ENCODE data around the gene PATJ. TPM values are rescaled to one million over a fixed set of nuclear protein-coding genes. Genes with fewer than 3 reads are reported as not detected.

Gene PATJ
- total and polyA plus RNA-seq, 2 of the 13 experiments (the other 11 are each of a cell fraction or from before 2014, with no cell fraction given) = 6.2 to 16.8 TPM

GRCh38 chr1:61781151-61781550 is 38.9 kb downstream of the PATJ start (continued):
- TF ChIP-seq ZNF609 (CRISPR knock-in tag; IDR thresholded peaks at IDR 0.05; ENCODE audit: borderline replicate concordance) (no peak), ZNF292 (CRISPR knock-in tag; IDR thresholded peaks at IDR 0.05; ENCODE audit: borderline replicate concordance, low read depth) (no peak), FOXO4 (CRISPR knock-in tag; conservative IDR thresholded peaks at IDR 0.05) (no peak)

GRCh38 chr1:61782771-61783170 is 40.5 kb downstream of the PATJ start:
- CTCF ChIA-PET (ENCODE audit: low intra/inter-chr PET ratio, low total read pairs) = no interaction called here
- H3K9ac ChIP-seq (ENCODE audit: insufficient read depth, low read depth, low read length) = no peak overlapping the region
- peaks cover 3 to 16% of the 10 kb centered on the region in 2 experiments; a peak in 4 of 5 replicates for H3K36me3 ChIP-seq (replicated peaks in 1 of 2; ENCODE audit: control insufficient read depth in 1 of 2, insufficient read depth in 2 of 2, low read length in 2 of 2)
- in situ Hi-C loops (cut with HindIII; ENCODE audit: extremely low pct_ligation_motif_present, low pct_unique_long_range_greater_than_20kb) (no loop called here), intact Hi-C loops (cut with micrococcal nuclease; ENCODE audit: unreplicated experiment) (no loop called here)
- no peaks in the 10 kb centered on the region for H4K20me1 ChIP-seq (ENCODE audit: insufficient read depth, low read length)
- H3K4me2 ChIP-seq (ENCODE audit: low read depth, low read length) = no peak overlapping the region
- H3K4me1 ChIP-seq (ENCODE audit: insufficient read depth, low read length) = no peaks in the 10 kb centered on the region
- no peak overlapping the region for H3K4me3 ChIP-seq (replicated peaks in 1 of 3; ENCODE audit: insufficient read depth in 1 of 3, low read depth in 2 of 3, low read length in 3 of 3)
- no peak for FAIRE-seq
- no peaks in the 10 kb centered on the region for H3K79me2 ChIP-seq (ENCODE audit: insufficient read depth, low read length)
- no TSS peak for BruUV-seq (replicated peaks)
- no peaks in the 10 kb centered on the region for H3K27me3 ChIP-seq (ENCODE audit: control insufficient read depth in 1 of 2, insufficient read depth in 2 of 2, low read length in 2 of 2)
- WGBS (ENCODE audit: low lambda C conversion rate) = 90% methylated on average over 4 of the region's 4 CpGs
- H2AFZ ChIP-seq (ENCODE audit: low read length) = no peak overlapping the region
- no peak for ATAC-seq
- no peak for DNase-seq (ENCODE audit: low spot score)
- POLR2A ChIA-PET = no interaction called here
- no peaks in the 10 kb centered on the region for H3K9me3 ChIP-seq (ENCODE audit: low read length)
- no peak overlapping the region for H3K27ac ChIP-seq (ENCODE audit: extremely low read length, insufficient read depth, low read length)
- no peak for TF ChIP-seq ZNF776 (CRISPR knock-in tag; IDR thresholded peaks at IDR 0.05)
- TF ChIP-seq ZSCAN29 (CRISPR knock-in tag; conservative IDR thresholded peaks at IDR 0.05) = no peak
- no peak for TF ChIP-seq BRF2 (CRISPR knock-in tag; IDR thresholded peaks at IDR 0.05)
- TF ChIP-seq U2AF1 (optimal IDR thresholded peaks at IDR 0.05; ENCODE audit: low read depth, low read length) = no peak
- TF ChIP-seq ZNF687 (CRISPR knock-in tag; IDR thresholded peaks at IDR 0.05) = no peak
- no peak for TF ChIP-seq BRCA1 (CRISPR knock-in tag; IDR thresholded peaks at IDR 0.05)
- no peak for TF ChIP-seq ZNF382 (CRISPR knock-in tag; IDR thresholded peaks at IDR 0.05; ENCODE audit: borderline replicate concordance)
- no peak for TF ChIP-seq U2AF2 (IDR thresholded peaks at IDR 0.05; ENCODE audit: low read depth, low read length)
- TF ChIP-seq ZNF790 (CRISPR knock-in tag; IDR thresholded peaks at IDR 0.05; ENCODE audit: borderline replicate concordance) = no peak
